H1 (cell line): ENCODE results near the gene NCLN. TPM values are rescaled to one million over a fixed set of nuclear protein-coding genes. Genes with fewer than 3 reads are reported as not detected.
"Not testable (repeated sequence)": the region's sequence is repeated elsewhere in the genome, so short reads cannot be mapped to it uniquely, and the experiment has no call there.

Source experiments
- CTCF ChIA-PET: fragments of 300-600 bp; sonication (Branson Sonifier 250); formaldehyde crosslinking; loops from one replicate; lab custom pipeline; 2021; ENCODE audit not compliant: partially characterized antibody; lab: Charles Lee
- POLR2A ChIA-PET: fragments of 300-600 bp; sonication (Branson Sonifier 250); formaldehyde crosslinking; loops from one replicate; lab custom pipeline; 2021; ENCODE audit warnings: inconsistent platforms; ENCODE audit not compliant: partially characterized antibody; lab: Charles Lee
- DNase-seq, 2 experiments: peaks; one replicate each; pipeline versions ENCODE4 v3.0.0 to v3.0.0-alpha.2; 2010 to 2022; ENCODE audit warnings: low spot score in 2 of 2, low read depth in 1 of 2, mixed read lengths in 1 of 2
- FAIRE-seq: peaks from 2 replicates; lab custom pipeline; 2011; peaks lifted over from hg19 to GRCh38; lab: Jason Lieb, UNC
- H2AFZ ChIP-seq: 2 replicates; pipeline ENCODE4 v1.8.1; 2012; ENCODE audit warnings: low read length, inconsistent platforms
- H2AK5ac ChIP-seq: 2 replicates; pipeline ENCODE4 v1.6.1; 2013; ENCODE audit warnings: low read depth, low read length
- H2BK120ac ChIP-seq: replicated peaks from 2 replicates; pipeline ENCODE3; 2013; ENCODE audit warnings: low read depth, low read length, inconsistent platforms
- H2BK12ac ChIP-seq: 2 replicates; pipeline ENCODE4 v1.6.1; 2013; ENCODE audit warnings: low read depth, low read length
- H2BK15ac ChIP-seq: 2 replicates; pipeline ENCODE4 v1.6.1; 2013; ENCODE audit warnings: low read length
- H2BK20ac ChIP-seq: 2 replicates; pipeline ENCODE4 v1.6.1; 2013; ENCODE audit warnings: low read length
- H2BK5ac ChIP-seq: 2 replicates; pipeline ENCODE4 v1.6.1; 2013; ENCODE audit warnings: low read depth, low read length
- H3K14ac ChIP-seq: 2 replicates; pipeline ENCODE4 v1.6.1; 2013; ENCODE audit warnings: inconsistent platforms; ENCODE audit not compliant: insufficient read length
- H3K18ac ChIP-seq: 2 replicates; pipeline ENCODE4 v1.6.1; 2013; ENCODE audit warnings: low read length; ENCODE audit errors: extremely low read depth
- H3K23ac ChIP-seq: 2 replicates; pipeline ENCODE4 v1.6.1; 2013; ENCODE audit warnings: inconsistent platforms; ENCODE audit not compliant: insufficient read length
- H3K23me2 ChIP-seq: 2 replicates; pipeline ENCODE4 v1.6.1; 2013; ENCODE audit warnings: low read depth, low read length
- H3K27ac ChIP-seq: 2 replicates; pipeline ENCODE4 v1.6.1; 2011; ENCODE audit warnings: low read depth, low read length, inconsistent platforms
- H3K27me3 ChIP-seq, 4 experiments: replicated peaks in 1 of 4; 1 replicate in 1 of 4; 2 replicates in 3 of 4; pipeline versions ENCODE4 v1.6.1 to v1.8.1; 2011 to 2013; ENCODE audit warnings: low read length in 3 of 4, mild to moderate bottlenecking in 3 of 4, inconsistent platforms in 2 of 4, mixed read lengths in 2 of 4, moderate library complexity in 1 of 4; ENCODE audit not compliant: control insufficient read depth in 3 of 4, insufficient read depth in 3 of 4; ENCODE audit errors: extremely low read depth in 1 of 4
- H3K36me3 ChIP-seq, 4 experiments: 2 replicates each; pipeline versions ENCODE4 v1.6.1 to v1.8.1; 2011 to 2013; ENCODE audit warnings: mild to moderate bottlenecking in 4 of 4, low read length in 3 of 4, moderate library complexity in 2 of 4, control low read depth in 1 of 4, inconsistent platforms in 1 of 4; ENCODE audit not compliant: insufficient read depth in 4 of 4, control insufficient read depth in 2 of 4
- H3K4ac ChIP-seq: replicated peaks from 2 replicates; pipeline ENCODE3; 2013; ENCODE audit warnings: low read length, low read depth, mixed read lengths, inconsistent platforms; ENCODE audit not compliant: insufficient read length
- H3K4me1 ChIP-seq, 4 experiments: replicated peaks in 1 of 4; 1 replicate in 1 of 4; 2 replicates in 3 of 4; pipeline versions ENCODE4 v1.6.1 to v1.8.1; 2011 to 2013; ENCODE audit warnings: low read length in 3 of 4, inconsistent platforms in 2 of 4, mixed read lengths in 1 of 4; ENCODE audit not compliant: insufficient read depth in 4 of 4, control insufficient read depth in 3 of 4
- H3K4me2 ChIP-seq, 2 experiments: 2 replicates each; pipeline versions ENCODE4 v1.6.1 to v1.8.1; 2011 to 2013; ENCODE audit warnings: low read depth in 2 of 2, low read length in 2 of 2, control low read depth in 1 of 2, inconsistent platforms in 1 of 2, mild to moderate bottlenecking in 1 of 2; ENCODE audit not compliant: insufficient read depth in 1 of 2
- H3K4me3 ChIP-seq, 4 experiments: fragments of 200-600, 300-600 bp in 1 of 4; sonication (generic), shearing (Covaris generic), sonication (Bioruptor Twin) in 1 of 4; 2 replicates each; pipeline versions ENCODE4 v1.5.1 to v1.8.1; 2011 to 2016; ENCODE audit warnings: low read length in 4 of 4, low read depth in 3 of 4, control low read depth in 2 of 4, inconsistent platforms in 2 of 4, mild to moderate bottlenecking in 2 of 4, mixed read lengths in 1 of 4, moderate library complexity in 1 of 4; ENCODE audit not compliant: insufficient read depth in 2 of 4; ENCODE audit errors: extremely low read depth in 1 of 4
- H3K56ac ChIP-seq: replicated peaks from 2 replicates; pipeline ENCODE3; 2013; ENCODE audit warnings: low read depth, mild to moderate bottlenecking, mixed read lengths, low read length, inconsistent platforms; ENCODE audit not compliant: insufficient read length
- H3K79me1 ChIP-seq: 2 replicates; pipeline ENCODE4 v1.6.1; 2013; ENCODE audit warnings: low read depth, low read length, control low read depth
- H3K79me2 ChIP-seq, 2 experiments: 2 replicates each; pipeline versions ENCODE4 v1.6.1 to v1.8.1; 2012 to 2013; ENCODE audit warnings: low read length in 2 of 2, mild to moderate bottlenecking in 2 of 2, inconsistent platforms in 1 of 2; ENCODE audit not compliant: insufficient read depth in 2 of 2, control insufficient read depth in 1 of 2
- H3K9ac ChIP-seq, 4 experiments: replicated peaks in 1 of 4; 1 replicate in 1 of 4; 2 replicates in 3 of 4; pipeline versions ENCODE4 v1.6.1 to v1.8.1; 2011 to 2013; ENCODE audit warnings: low read depth in 3 of 4, low read length in 3 of 4, control low read depth in 2 of 4, mild to moderate bottlenecking in 2 of 4, moderate library complexity in 2 of 4, inconsistent platforms in 1 of 4; ENCODE audit errors: extremely low read depth in 1 of 4
- H3K9me3 ChIP-seq, 2 experiments: 2 replicates each; pipeline versions ENCODE4 v1.6.1 to v1.8.1; 2012 to 2013; ENCODE audit warnings: mild to moderate bottlenecking in 2 of 2, moderate library complexity in 2 of 2, control low read depth in 1 of 2, inconsistent platforms in 1 of 2, low read depth in 1 of 2, low read length in 1 of 2, mixed read lengths in 1 of 2; ENCODE audit not compliant: insufficient read depth in 2 of 2
- H4K20me1 ChIP-seq, 2 experiments: replicated peaks in 1 of 2; 2 replicates each; pipeline versions ENCODE3 to v1.8.1; 2011 to 2013; ENCODE audit warnings: inconsistent platforms in 2 of 2, low read length in 2 of 2, mild to moderate bottlenecking in 1 of 2; ENCODE audit not compliant: insufficient read depth in 2 of 2, control insufficient read depth in 1 of 2
- H4K5ac ChIP-seq: 2 replicates; pipeline ENCODE4 v1.6.1; 2013; ENCODE audit warnings: low read length, low read depth, mixed read lengths, inconsistent platforms; ENCODE audit not compliant: insufficient read length
- H4K8ac ChIP-seq: 2 replicates; pipeline ENCODE4 v1.8.0; 2013; ENCODE audit warnings: mild to moderate bottlenecking, moderate library complexity, low read length, inconsistent platforms; ENCODE audit not compliant: insufficient read depth; ENCODE audit errors: extremely low read depth
- H4K91ac ChIP-seq: replicated peaks from 2 replicates; pipeline ENCODE3; 2013; ENCODE audit warnings: low read length, mixed read lengths, inconsistent platforms; ENCODE audit not compliant: insufficient read length
- WGBS, 2 experiments: shearing (Covaris generic) in 1 of 2; methylation state at CpG; one replicate each; pipeline versions ENCODE4 v1.1.6 to v1.1.7; 2013 to 2015; ENCODE audit warnings: low lambda C conversion rate in 2 of 2, mixed read lengths in 2 of 2, inconsistent platforms in 1 of 2, low coverage in 1 of 2, missing lambda C conversion rate in 1 of 2; ENCODE audit not compliant: insufficient replicate concordance in 2 of 2, insufficient coverage in 1 of 2, insufficient read length in 1 of 2; ENCODE audit errors: extremely low coverage in 1 of 2, missing lambda C conversion rate in 1 of 2; 5-methylcytosine and 5-hydroxymethylcytosine counted together
- polyA plus RNA-seq, 7 experiments: library from polyadenylated mRNA; depleted of rRNA in 3 of 7; stranded (reverse) in 5 of 7; unstranded in 2 of 7; fragments of >200 nt in 5 of 7; fragments of 200-250 nt in 2 of 7; gene quantifications; 1 replicate in 5 of 7; 2 replicates in 1 of 7; 4 replicates in 1 of 7; pipeline versions ENCODE4 v1.2.1 to v1.2.3, GENCODE V29; 2011 to 2013; ENCODE audit warnings: missing spikeins in 2 of 7, mixed read lengths in 2 of 7
- total RNA-seq: library from RNA; stranded (reverse); fragmentation: NEBNext Ultra II Directional; extraction: Animal tissue kit (Norgen Biotek cat#: 25700); gene quantifications from 2 replicates; pipeline ENCODE4 v1.2.1, GENCODE V29; 2021

NCLN gene
- total and polyA plus RNA-seq, 2 of the 8 experiments (the other 6 are each of a cell fraction or from before 2014, with no cell fraction given), result 89.2 to 103 TPM

- H3K23me2 ChIP-seq, H3K9ac ChIP-seq, H4K8ac ChIP-seq, H2BK15ac ChIP-seq, H3K79me1 ChIP-seq, H3K4me2 ChIP-seq, H3K36me3 ChIP-seq, H3K27ac ChIP-seq, H2BK20ac ChIP-seq, FAIRE-seq, H2AK5ac ChIP-seq, POLR2A ChIA-PET, H4K5ac ChIP-seq, H3K27me3 ChIP-seq, H3K23ac ChIP-seq, H3K4ac ChIP-seq, H4K91ac ChIP-seq, H4K20me1 ChIP-seq, H3K14ac ChIP-seq, H2BK120ac ChIP-seq, H2BK5ac ChIP-seq, H3K4me1 ChIP-seq, H3K9me3 ChIP-seq, H3K56ac ChIP-seq, H3K79me2 ChIP-seq, H2AFZ ChIP-seq, H2BK12ac ChIP-seq, DNase-seq, H3K18ac ChIP-seq, H3K4me3 ChIP-seq: not testable (repeated sequence)
- WGBS, 2 experiments, result 85% methylated on average over 6 of the region's 6 CpGs; no CpG with 5 or more reads in 1 of the 2 experiments
- CTCF ChIA-PET, result interaction anchor here (2.4 kb wide), 1 partner anchor 12 kb away, joined by 16 read pairs; no protein-coding TSS in a partner anchor
Measured at GRCh38 chr19:3172673-3173000, 13.1 kb upstream of the NCLN start.
